Endothelial cell of hepatic sinusoid (primary cell): ENCODE measurements around the gene YIPF5.

Experiments used
- in situ Hi-C: cut with HindIII; loops from 2 replicates; pipeline ENCODE4 v1.10.0; 2017; ENCODE audit warnings: low sequenced_read_pairs

Gene YIPF5

DNA sequence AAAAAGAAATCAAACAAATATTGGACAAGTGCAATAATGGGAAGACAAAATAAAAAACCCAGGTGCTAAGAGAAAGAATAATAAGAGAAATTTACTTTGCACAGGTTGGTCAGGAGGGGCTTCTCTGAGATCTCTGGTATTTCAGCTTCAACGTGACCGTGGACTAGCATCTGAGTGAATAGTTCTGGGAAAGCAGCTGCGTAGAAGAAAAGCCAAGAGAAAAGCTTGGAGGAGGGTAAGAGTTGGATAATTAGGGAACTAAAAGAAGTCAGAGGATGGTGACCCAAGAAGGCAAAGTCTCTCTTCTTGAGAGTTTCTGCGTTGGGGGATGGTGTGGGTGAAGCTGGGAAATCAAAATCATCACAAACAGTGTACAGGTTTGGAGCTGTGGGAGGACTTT lies 41.6 kb downstream of the YIPF5 start:
- in situ Hi-C loops, result no loop called here

GRCh38 chr5:144126707-144127106 lies 43.8 kb downstream of the YIPF5 start:
- in situ Hi-C loops, result no loop called here

GRCh38 chr5:144125163-144125726 lies 45.2 kb downstream of the YIPF5 start:
- in situ Hi-C loops, result no loop called here

DNA sequence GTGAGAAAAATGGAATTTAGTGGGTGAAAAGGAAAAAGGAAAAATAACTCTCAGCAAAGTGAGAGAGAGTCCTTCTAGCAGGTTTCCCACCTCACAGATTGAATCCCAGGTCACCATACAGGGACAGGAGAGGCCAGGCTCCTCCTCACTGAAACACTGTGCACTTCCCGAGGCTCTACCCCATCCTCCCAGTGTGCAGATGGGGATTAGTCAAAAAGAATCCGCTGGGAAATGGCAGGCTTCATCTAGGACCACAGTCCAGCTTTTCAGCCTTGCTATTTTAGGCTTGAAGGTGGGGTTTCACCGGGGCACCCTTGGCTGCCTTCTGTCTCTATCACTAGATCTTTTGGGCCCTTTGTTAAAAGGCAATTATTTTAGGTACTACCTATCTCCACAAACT lies 47.8 kb downstream of the YIPF5 start:
- in situ Hi-C loops, result no loop called here

DNA sequence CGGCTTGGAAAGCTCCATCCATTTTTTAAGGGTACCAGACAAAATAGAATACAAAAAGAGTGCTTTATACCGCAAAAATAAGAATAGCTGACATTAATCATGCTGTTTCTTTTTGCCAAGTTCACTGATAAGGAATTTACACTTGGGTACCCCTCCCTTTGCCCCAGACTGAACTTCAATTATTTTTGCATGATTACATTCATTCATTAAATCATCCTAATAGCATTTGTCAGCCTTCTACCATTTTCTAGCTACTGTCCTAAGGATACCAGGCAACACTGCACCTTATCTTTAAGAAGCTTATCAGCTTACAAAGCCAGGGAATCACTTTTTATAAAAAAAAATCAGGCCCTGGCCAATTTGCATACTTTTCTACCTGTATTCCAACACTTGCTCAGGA lies 48.4 kb downstream of the YIPF5 start:
- in situ Hi-C loops, result no loop called here

DNA sequence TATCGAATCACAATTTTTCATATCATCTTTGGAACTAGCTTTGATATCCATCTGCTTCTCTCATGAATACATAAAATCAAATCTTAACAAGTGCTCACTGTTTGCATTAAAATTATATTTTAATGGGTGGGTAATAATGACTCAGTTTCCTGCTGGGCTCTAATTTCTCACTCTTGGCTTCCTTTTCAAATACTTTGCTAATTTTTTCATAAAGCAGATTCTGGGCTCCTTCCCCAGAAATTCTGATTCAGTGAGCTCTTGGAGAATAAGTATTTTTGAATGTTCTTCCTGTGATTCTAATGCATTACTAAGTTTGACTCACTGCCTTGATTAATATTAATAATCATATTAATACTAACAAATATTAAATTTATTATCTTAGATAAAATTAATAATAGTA lies 48.9 kb downstream of the YIPF5 start:
- in situ Hi-C loops, result no loop called here

DNA sequence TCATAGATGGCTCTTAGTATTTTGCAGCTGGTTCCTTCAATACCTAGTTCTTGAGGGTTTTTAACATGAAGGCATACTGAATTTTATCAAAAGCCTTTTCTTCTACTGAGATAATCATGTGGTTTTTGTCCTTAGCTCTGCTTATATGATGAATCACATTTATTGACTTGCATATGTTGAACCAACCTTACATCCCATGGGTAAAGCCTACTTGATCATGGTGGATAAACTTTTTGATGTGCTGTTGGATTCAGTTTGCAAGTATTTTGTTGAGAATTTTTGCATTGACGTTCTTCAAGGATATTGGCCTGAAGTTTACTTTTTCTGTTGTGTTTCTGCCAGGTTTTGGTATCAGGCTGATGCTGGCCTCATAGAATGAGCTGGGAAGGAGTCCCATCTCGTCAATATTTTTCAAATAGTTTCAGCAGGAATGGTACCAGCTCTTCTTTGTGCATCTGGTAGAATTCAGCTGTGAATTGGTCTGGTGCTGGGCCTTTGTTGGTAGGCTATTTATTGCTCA lies 49.7 kb downstream of the YIPF5 start:
- in situ Hi-C loops, result no loop called here

- in situ Hi-C loops, result no loop called here
Measured at GRCh38 chr5:144117412-144117811, 53.0 kb downstream of the YIPF5 start.

DNA sequence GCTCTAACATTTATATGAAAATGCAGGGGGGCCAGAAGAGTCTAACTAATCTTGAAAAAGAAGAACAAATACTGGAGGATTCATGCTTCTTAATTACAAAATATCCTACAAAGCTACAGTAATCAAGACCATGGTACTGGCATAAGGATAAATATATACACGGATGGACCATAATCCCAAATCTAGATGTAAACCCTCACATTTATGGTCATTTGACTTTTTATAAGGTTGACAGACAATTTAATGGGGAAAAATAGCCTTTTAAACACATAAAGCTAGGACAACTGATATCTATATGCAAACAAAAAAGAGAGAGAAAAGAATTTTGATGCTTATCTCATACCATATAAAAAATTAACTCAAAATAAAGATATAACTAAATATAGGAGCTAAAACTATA lies 55.9 kb downstream of the YIPF5 start:
- in situ Hi-C loops, result no loop called here
